ENCODE measurements around the gene EARS2.

The EARS2 gene

DNA sequence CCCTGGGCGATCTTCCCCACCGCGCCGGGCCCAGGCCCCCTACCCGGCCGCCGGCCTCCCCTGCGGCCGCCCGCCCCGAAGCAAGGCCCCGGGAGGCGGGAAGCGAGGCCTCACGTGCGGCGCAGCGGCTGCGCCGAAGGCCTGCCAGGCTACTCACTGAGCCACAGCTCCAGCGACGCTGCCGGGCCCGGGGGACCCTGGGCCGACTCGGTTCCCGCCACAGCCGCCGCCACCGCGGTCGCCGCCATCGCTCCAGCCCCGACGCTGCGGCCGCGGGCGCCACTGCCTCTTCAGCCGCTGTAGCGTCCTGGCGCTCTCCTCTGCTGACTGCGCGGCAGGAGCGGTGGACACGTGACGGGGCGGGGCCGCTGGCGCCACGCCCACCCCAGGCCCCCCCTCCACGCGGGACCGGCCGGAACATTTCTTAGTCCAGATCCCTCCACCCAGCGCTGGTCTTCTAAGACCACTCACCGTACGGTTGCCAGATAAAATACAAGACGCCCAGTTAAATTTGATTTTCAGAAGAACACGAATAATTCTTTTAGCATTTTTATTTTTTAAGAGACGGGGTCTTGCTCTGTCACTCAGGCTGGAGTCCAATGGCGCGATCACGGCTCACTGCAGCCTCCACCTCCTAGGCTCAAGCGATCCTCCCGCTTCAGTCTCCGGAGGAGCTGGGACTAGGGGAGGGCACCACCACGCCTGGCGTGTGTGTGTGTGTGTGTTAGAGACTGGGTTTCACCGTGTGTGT is 46.8 kb downstream of the EARS2 start, which contains the start of gene GGA2:
Gene GGA2 (minus strand): TSS at position 331 of the 751 bp plus-strand sequence. CDS start 83 bp downstream, at position 248.
- FAIRE-seq (peak; percentile 94), DNase-seq (ENCODE audit: insufficient read length, low spot score) (peak; percentile 66)
- TF ChIP-seq POLR2AphosphoS5 (IDR thresholded peaks at IDR 0.05; ENCODE audit: low read depth, low read length) (peak; percentile 82), POU2F2 (IDR thresholded peaks at IDR 0.05; ENCODE audit: low read depth, low read length) (no peak), TAF1 (IDR thresholded peaks at IDR 0.05; ENCODE audit: low read depth, low read length) (peak; percentile 86), PAX5 (IDR thresholded peaks at IDR 0.05; ENCODE audit: insufficient read depth, low read length, severe bottlenecking) (no peak), POLR2A (IDR thresholded peaks at IDR 0.05; ENCODE audit: low read depth, low read length) (peak; percentile 89)

DNA sequence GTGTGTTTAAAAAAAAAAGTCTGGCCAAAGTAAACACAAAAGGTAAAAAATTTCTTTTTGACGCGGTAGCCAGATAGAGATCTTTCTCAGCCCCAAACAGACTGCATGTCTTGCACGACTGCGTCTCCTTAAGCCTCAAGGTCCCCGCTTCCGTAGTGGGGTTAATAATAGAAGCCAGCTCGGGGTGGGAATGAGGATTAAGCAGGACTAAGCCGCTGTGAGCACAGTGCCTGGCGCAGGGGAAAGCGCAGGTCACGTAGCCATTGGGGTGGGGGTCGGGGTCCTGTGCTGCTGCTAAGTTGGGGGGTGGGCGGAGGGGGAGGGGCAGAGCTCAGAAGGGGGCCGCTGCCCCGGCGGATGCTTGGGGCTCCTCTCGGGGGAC is 47.4 kb downstream of the EARS2 start:
- TF ChIP-seq PAX5 (IDR thresholded peaks at IDR 0.05; ENCODE audit: insufficient read depth, low read length, severe bottlenecking), result no peak
- no peak for TF ChIP-seq POLR2A (IDR thresholded peaks at IDR 0.05; ENCODE audit: low read depth, low read length)
- no peak for TF ChIP-seq TAF1 (IDR thresholded peaks at IDR 0.05; ENCODE audit: low read depth, low read length)
- TF ChIP-seq SPI1 (IDR thresholded peaks at IDR 0.05; ENCODE audit: low read depth, low read length), result 0 out of 2 replicates have a peak, but pooled peaks have one; percentile 12
- FAIRE-seq (no peak), DNase-seq (ENCODE audit: insufficient read length, low spot score) (no peak)

DNA sequence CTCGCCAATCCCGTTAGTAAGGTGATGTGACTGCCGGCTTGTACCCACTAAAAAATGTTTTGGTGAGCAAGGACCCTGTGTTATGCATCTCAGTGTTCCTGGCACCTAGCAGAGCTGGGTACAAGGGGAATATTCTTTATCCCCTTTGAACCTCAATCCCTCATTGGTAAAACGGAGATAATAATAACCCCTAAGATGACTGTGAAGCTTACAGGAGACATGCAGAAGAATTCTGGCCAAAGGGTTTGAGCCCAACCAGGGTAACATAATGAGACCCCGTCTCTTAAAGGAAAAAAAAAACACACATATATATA is 47.8 kb downstream of the EARS2 start:
- no peak for FAIRE-seq

DNA sequence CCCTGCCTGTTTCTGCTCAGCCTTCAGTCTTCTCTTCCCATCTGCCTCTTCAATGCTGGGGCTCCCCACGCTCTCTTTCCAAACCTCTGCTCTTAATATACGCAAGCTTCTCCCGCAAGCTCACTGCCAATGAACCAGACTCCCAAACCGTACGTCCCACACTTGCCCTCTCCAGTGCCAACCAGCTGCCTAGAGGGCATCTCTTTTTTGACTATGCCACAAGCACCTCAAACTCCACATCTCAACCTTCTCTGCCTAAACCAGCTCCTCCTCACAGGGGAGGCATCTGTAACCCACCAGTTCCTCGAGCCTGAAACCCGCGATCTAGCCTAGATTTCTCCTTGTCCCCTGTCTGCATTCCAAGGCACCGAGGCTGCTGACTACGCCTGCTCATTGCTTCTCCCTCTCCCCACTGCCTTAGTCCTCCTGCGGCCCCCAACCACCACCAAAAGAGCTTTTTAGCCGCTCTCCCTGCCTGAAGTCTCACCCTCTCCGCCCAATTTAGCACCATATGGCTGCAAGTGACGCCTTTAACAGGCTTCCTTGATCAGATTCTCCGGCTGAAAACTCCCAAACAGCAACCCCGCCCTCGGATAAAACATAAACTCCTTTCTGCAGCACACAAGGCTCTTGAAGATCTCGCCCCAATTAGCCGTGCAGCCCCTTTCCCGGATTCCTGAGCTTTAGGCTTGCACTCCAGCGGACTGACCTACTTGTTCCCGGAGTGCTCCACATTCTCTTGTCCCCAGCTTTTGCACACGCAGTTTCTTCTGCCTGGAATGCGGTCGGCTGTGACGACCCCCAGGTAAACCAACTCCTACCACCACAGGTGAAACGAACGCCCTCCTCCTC is 48.3 kb downstream of the EARS2 start:
- no peak for FAIRE-seq
- no peak for TF ChIP-seq POLR2A (IDR thresholded peaks at IDR 0.05; ENCODE audit: low read depth, low read length)
- TF ChIP-seq POLR2AphosphoS5 (IDR thresholded peaks at IDR 0.05; ENCODE audit: low read depth, low read length), result no peak
- no peak for TF ChIP-seq SPI1 (IDR thresholded peaks at IDR 0.05; ENCODE audit: low read depth, low read length)
- DNase-seq (ENCODE audit: insufficient read length, low spot score), result no peak

More for the DNA sequence above, 47.8 kb downstream of the EARS2 start:
- TF ChIP-seq POLR2A (IDR thresholded peaks at IDR 0.05; ENCODE audit: low read depth, low read length) (no peak), SPI1 (IDR thresholded peaks at IDR 0.05; ENCODE audit: low read depth, low read length) (no peak), TAF1 (IDR thresholded peaks at IDR 0.05; ENCODE audit: low read depth, low read length) (no peak), POU2F2 (IDR thresholded peaks at IDR 0.05; ENCODE audit: low read depth, low read length) (no peak)
- no peak for DNase-seq (ENCODE audit: insufficient read length, low spot score)

DNA sequence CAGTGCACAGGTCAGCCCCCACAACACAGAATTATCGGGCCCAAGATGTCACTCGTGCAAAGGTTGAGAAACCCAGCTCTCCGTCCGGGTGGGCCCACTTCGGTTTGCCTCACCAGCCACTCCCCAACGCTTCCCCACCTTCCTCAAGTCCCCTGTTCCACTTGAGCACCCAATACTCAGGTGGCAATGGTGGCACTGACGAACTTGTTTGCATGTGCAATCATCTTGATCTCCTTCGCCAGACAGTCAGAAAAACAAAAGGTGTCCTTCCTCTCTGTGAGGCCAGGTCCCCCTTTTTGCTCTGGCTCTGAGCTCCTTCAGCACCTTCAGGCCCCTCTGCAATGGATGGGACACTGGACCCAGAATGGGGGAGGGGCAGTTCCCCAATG is 50.5 kb downstream of the EARS2 start:
- FAIRE-seq, result peak; percentile 20
- no peak for DNase-seq (ENCODE audit: insufficient read length, low spot score)
- no peak for TF ChIP-seq POLR2AphosphoS5 (IDR thresholded peaks at IDR 0.05; ENCODE audit: low read depth, low read length)
- TF ChIP-seq POU2F2 (IDR thresholded peaks at IDR 0.05; ENCODE audit: low read depth, low read length), result no peak
- no peak for TF ChIP-seq TAF1 (IDR thresholded peaks at IDR 0.05; ENCODE audit: low read depth, low read length)
- TF ChIP-seq POLR2A (IDR thresholded peaks at IDR 0.05; ENCODE audit: low read depth, low read length), result no peak
- no peak for TF ChIP-seq PAX5 (IDR thresholded peaks at IDR 0.05; ENCODE audit: insufficient read depth, low read length, severe bottlenecking)
- no peak for TF ChIP-seq SPI1 (IDR thresholded peaks at IDR 0.05; ENCODE audit: low read depth, low read length)

DNA sequence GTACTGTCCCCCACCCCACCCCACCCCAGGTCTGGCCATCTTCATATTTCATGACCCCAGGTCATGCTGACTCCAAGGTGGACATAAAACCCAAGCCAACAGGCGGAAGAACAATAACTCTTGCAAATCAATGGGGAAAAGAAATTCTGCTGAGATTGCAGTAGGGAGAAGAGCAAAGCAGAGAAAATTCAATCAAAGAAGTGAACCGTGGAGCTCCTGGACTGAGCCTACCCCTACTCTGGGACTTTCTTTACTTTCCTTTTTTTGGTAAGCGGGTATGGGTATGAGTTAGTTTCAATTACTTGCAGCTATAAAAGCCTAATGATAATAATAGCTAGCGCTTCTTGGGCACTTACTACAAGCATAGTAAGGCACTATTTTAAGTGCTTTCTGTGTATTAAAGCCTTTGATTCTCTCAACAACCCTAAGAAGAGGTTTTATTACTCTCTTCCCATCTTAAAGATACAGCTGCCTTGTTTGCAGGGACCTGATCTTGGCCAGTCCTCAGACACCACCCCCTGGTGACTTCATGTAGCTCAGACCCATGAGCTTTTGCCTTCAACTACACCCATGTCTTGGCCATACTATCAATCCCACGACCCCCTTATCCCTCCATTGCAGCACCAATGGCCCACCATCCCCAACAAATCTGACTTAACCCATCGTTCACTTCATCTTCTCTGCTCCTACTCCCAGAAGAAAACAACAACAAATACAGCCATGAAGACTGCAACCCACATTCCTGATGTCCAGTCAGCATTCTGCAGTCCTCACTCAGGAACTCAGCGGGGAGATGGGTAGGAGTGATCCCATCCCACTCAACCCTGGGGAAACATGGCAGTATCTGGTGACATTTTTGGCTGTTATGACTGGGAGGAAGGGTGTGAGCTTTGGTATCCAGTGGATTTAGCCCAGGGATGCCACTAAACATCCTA is 51.2 kb downstream of the EARS2 start:
- TF ChIP-seq PAX5 (IDR thresholded peaks at IDR 0.05; ENCODE audit: insufficient read depth, low read length, severe bottlenecking) (no peak), SPI1 (IDR thresholded peaks at IDR 0.05; ENCODE audit: low read depth, low read length) (no peak), POU2F2 (IDR thresholded peaks at IDR 0.05; ENCODE audit: low read depth, low read length) (0 out of 2 replicates have a peak, but pooled peaks have one; percentile 10), POLR2AphosphoS5 (IDR thresholded peaks at IDR 0.05; ENCODE audit: low read depth, low read length) (no peak)
- DNase-seq (ENCODE audit: insufficient read length, low spot score) (no peak), FAIRE-seq (peak; percentile 23)

DNA sequence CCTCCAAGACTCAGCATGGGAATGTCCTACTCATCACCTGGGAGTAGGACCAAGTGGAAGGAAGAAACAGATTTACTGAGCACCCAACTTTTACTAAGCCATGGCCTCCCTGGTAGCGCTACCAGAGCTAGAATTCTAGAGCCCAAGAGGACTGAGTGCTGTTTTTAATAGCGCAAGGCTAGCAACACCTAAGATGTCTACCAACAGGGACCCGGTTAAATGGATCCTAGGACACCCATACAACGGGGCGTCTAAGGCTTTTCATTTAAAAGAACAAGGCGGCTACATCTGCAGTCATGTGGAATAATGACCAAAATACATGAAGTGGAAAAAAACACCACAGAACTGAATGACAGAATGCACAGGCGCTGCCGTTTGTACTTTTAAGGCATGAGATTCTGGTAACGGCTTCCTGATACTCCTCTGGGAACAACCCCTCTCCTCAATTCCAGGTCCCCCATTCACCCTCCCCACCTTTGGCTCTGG is 51.9 kb downstream of the EARS2 start:
- FAIRE-seq (no peak), DNase-seq (ENCODE audit: insufficient read length, low spot score) (no peak)
- TF ChIP-seq PAX5 (IDR thresholded peaks at IDR 0.05; ENCODE audit: insufficient read depth, low read length, severe bottlenecking) (no peak), TAF1 (IDR thresholded peaks at IDR 0.05; ENCODE audit: low read depth, low read length) (no peak), POLR2A (IDR thresholded peaks at IDR 0.05; ENCODE audit: low read depth, low read length) (no peak)

DNA sequence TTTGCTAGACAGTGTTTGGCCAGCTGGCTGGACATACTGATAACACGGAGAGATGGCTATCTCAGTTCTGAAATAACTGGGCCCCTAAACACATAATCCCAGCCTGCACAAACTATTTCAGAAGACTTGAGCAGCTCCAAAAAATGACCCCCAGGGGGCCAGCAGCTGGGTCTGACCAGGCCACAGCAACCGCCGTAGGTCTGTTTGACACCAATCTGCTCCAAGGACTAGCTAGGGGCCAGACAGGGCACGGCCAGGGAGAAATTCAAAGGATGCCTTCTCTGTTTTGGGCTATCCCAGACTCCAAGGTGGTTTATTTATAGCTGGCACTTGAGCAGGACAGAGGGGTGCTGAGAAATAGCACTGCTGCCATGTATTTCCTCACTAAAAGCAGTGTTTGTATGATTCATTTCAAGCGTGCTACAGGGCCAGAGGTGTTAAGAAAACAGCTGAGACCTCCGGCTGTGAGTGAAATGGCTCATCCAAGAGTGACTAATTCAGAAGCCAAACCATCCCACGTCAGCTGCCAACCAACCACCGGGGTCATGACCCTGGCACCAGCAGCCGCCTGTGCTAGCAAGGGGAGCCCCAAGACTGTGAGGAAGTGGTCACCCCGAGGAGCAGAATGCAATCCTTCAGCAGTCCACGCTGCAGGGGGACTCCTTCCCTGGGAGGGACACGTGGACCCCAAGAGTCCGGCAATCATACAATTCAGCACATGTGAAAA is 52.5 kb downstream of the EARS2 start:
- peak; percentile 34 for DNase-seq (ENCODE audit: insufficient read length, low spot score)
- FAIRE-seq, result peak; percentile 81
- TF ChIP-seq PAX5 (IDR thresholded peaks at IDR 0.05; ENCODE audit: insufficient read depth, low read length, severe bottlenecking) (peak; percentile 80), TAF1 (IDR thresholded peaks at IDR 0.05; ENCODE audit: low read depth, low read length) (no peak), POLR2AphosphoS5 (IDR thresholded peaks at IDR 0.05; ENCODE audit: low read depth, low read length) (peak; percentile 37; the same call in 1 of the 2 replicates), POU2F2 (IDR thresholded peaks at IDR 0.05; ENCODE audit: low read depth, low read length) (peak; percentile 86), SPI1 (IDR thresholded peaks at IDR 0.05; ENCODE audit: low read depth, low read length) (peak; percentile 90)

DNA sequence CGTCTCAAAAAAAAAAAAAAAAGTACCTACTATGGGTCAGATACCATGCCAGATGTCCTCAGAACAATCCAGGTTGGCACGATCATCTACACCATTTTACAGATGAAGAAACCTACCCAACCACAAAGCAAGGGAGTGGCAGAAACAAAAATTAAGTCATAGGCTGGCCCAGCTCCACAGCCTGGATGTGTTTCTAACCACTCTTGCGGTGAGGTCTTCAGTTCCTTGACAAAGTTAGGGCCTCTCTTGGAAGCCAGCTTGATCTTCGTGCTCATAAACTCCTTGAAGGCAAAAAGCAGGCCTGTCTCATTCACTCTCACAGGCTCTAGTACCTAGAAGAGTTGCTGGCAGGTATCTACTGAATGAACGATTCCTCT is 53.1 kb downstream of the EARS2 start:
- no peak; the same call in 1 of the 2 replicates for TF ChIP-seq SPI1 (IDR thresholded peaks at IDR 0.05; ENCODE audit: low read depth, low read length)
- no peak for TF ChIP-seq POLR2AphosphoS5 (IDR thresholded peaks at IDR 0.05; ENCODE audit: low read depth, low read length)
- TF ChIP-seq PAX5 (IDR thresholded peaks at IDR 0.05; ENCODE audit: insufficient read depth, low read length, severe bottlenecking), result no peak
- TF ChIP-seq POLR2A (IDR thresholded peaks at IDR 0.05; ENCODE audit: low read depth, low read length), result no peak
- no peak for TF ChIP-seq TAF1 (IDR thresholded peaks at IDR 0.05; ENCODE audit: low read depth, low read length)
- no peak for TF ChIP-seq POU2F2 (IDR thresholded peaks at IDR 0.05; ENCODE audit: low read depth, low read length)
- FAIRE-seq (no peak), DNase-seq (ENCODE audit: insufficient read length, low spot score) (no peak)
